ENCODE results near the gene UMODL1.

UMODL1 gene

GRCh38 chr21:42189860-42190485, 118.9 kb downstream of the UMODL1 start:
- Histone ChIP-seq H3K27ac (ENCODE audit: low read depth, low read length) (no peak overlapping the region), H3K36me3 (ENCODE audit: control insufficient read depth in 1 of 2, insufficient read depth in 2 of 2, low read length in 2 of 2) (no peaks in the 10 kb centered on the region), H3K4me1 (ENCODE audit: control insufficient read depth in 1 of 2, insufficient read depth in 2 of 2, low read length in 2 of 2) (peaks cover 24 to 28% of the 10 kb centered on the region in 2 donors), H3K9ac (ENCODE audit: low read depth in 1 of 2, low read length in 2 of 2) (no peak overlapping the region), H3K4me3 (ENCODE audit: low read depth in 1 of 2, low read length in 2 of 2) (no peak overlapping the region), H3K9me3 (ENCODE audit: control insufficient read depth in 1 of 2, low read length in 2 of 2) (no peaks in the 10 kb centered on the region), H3K27me3 (ENCODE audit: control insufficient read depth in 1 of 2, insufficient read depth in 2 of 2, low read length in 2 of 2) (no peaks in the 10 kb centered on the region)

- Histone ChIP-seq H3K9me3 (ENCODE audit: control insufficient read depth in 1 of 2, low read length in 2 of 2) (no peaks in the 10 kb centered on the region), H3K9ac (ENCODE audit: low read depth in 1 of 2, low read length in 2 of 2) (no peak overlapping the region), H3K36me3 (ENCODE audit: control insufficient read depth in 1 of 2, insufficient read depth in 2 of 2, low read length in 2 of 2) (no peaks in the 10 kb centered on the region), H3K27me3 (ENCODE audit: control insufficient read depth in 1 of 2, insufficient read depth in 2 of 2, low read length in 2 of 2) (no peaks in the 10 kb centered on the region), H3K4me3 (ENCODE audit: low read depth in 1 of 2, low read length in 2 of 2) (no peak overlapping the region), H3K4me1 (ENCODE audit: control insufficient read depth in 1 of 2, insufficient read depth in 2 of 2, low read length in 2 of 2) (peaks cover 24 to 28% of the 10 kb centered on the region in 2 donors), H3K27ac (ENCODE audit: low read depth, low read length) (no peak overlapping the region)
Measured at GRCh38 chr21:42190486-42190863, 119.4 kb downstream of the UMODL1 start.

DNA sequence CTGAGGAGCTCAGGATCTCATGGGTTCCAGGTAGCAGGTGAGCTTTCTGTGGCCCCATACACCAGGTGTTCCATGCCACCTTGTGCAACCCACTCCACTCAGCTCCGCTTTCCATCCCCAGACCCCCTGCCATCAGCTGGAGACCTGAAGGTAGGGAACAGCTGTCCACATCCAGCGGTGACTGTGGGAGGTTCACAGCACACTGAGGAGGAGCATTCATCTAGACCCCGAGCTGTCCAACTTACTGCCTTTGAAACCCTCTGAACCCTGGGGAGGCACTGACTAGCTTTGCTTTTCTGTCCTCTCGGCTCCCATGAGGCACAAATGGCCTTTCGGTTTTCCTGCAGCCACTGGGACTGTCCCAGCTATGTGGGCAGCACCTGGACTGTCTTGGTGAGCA, 119.9 kb downstream of the UMODL1 start:
- no peak overlapping the region for H3K27ac ChIP-seq (ENCODE audit: low read depth, low read length)
- no peaks in the 10 kb centered on the region for H3K9me3 ChIP-seq (ENCODE audit: control insufficient read depth in 1 of 2, low read length in 2 of 2)
- no peaks in the 10 kb centered on the region for H3K36me3 ChIP-seq (ENCODE audit: control insufficient read depth in 1 of 2, insufficient read depth in 2 of 2, low read length in 2 of 2)
- no peaks in the 10 kb centered on the region for H3K27me3 ChIP-seq (ENCODE audit: control insufficient read depth in 1 of 2, insufficient read depth in 2 of 2, low read length in 2 of 2)
- no peak overlapping the region for H3K4me3 ChIP-seq (ENCODE audit: low read depth in 1 of 2, low read length in 2 of 2)
- peaks cover 24 to 28% of the 10 kb centered on the region in 2 donors for H3K4me1 ChIP-seq (ENCODE audit: control insufficient read depth in 1 of 2, insufficient read depth in 2 of 2, low read length in 2 of 2)
- no peak overlapping the region for H3K9ac ChIP-seq (ENCODE audit: low read depth in 1 of 2, low read length in 2 of 2)

GRCh38 chr21:42191696-42192595, 120.8 kb downstream of the UMODL1 start:
- Histone ChIP-seq H3K27ac (ENCODE audit: low read depth, low read length) (no peak overlapping the region), H3K9me3 (ENCODE audit: control insufficient read depth in 1 of 2, low read length in 2 of 2) (no peaks in the 10 kb centered on the region), H3K9ac (ENCODE audit: low read depth in 1 of 2, low read length in 2 of 2) (no peak overlapping the region), H3K4me1 (ENCODE audit: control insufficient read depth in 1 of 2, insufficient read depth in 2 of 2, low read length in 2 of 2) (peaks cover 22 to 26% of the 10 kb centered on the region in 2 donors), H3K36me3 (ENCODE audit: control insufficient read depth in 1 of 2, insufficient read depth in 2 of 2, low read length in 2 of 2) (no peaks in the 10 kb centered on the region), H3K4me3 (ENCODE audit: low read depth in 1 of 2, low read length in 2 of 2) (no peak overlapping the region), H3K27me3 (ENCODE audit: control insufficient read depth in 1 of 2, insufficient read depth in 2 of 2, low read length in 2 of 2) (no peaks in the 10 kb centered on the region)
